CD4-positive, alpha-beta T cell treated with Interleukin-10 for 1 hour (primary cell): ENCODE measurements around the gene PPFIA2.
"Not testable (repeated sequence)": the region's sequence is repeated elsewhere in the genome, so short reads cannot be mapped to it uniquely, and the experiment has no call there.

Experiments
- DNase-seq: peaks from one replicate; pipeline ENCODE4 v3.0.0-alpha.2; 2020

PPFIA2 gene

GRCh38 chr12:81255456-81255855 lies 503.7 kb downstream of the PPFIA2 start:
- DNase-seq = no peak

DNA sequence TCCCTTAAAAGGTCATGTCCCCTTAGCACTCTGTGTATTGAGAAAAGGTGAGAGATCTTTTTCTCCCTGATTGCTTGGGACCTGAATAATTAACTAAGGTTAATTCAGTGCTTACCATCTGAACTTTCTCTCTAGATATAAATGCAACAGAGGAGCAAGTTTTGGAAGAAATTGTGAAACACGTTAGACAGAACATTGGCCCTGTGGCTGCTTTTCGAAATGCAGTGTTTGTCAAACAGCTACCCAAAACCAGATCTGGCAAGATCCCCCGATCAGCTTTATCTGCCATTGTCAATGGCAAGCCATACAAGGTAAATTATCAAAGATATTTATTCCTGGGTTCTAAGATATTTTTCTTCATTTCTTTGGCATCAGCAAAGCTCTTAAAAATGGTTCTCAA lies 505.8 kb downstream of the PPFIA2 start:
- no peak for DNase-seq

DNA sequence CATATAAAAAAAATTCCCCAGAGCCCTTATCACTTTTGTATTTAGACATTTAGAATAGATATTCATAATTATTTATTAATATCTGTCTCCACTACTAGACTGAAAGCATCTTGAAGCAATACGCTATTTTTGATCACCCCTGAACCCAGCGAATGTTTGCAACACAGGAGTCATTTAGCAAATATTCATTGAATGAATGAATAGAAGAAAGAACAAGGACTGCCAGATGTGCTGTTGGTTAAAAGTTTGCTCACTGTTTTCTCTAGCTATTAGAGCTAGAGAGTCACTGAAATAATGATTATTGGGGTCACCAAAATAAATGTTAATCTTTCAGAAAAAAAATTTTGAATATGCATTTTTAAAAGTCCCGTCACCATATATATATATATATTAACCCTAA lies 506.9 kb downstream of the PPFIA2 start:
- DNase-seq = no peak

DNA sequence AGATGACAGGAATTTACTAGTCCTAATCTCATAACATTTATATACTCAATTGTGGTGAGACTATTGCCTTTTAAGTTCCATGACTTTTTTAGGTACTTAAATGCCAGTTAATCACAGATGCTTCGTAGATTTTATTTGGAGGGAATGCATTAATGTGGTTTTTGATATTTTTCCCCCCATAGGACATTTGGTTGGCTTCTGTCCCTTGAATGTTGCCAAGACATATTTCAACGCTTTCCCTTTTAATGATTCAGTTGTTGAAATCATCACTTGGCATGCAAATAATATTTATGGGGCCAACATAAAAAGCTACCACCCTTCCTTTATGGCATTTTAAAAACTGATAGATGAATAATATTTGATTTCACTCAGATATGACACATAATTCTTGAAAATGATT lies 509.2 kb downstream of the PPFIA2 start:
- no peak for DNase-seq

GRCh38 chr12:81245907-81246570 lies 513.1 kb downstream of the PPFIA2 start:
- no peak for DNase-seq

GRCh38 chr12:81245458-81245857 lies 513.7 kb downstream of the PPFIA2 start:
- no peak for DNase-seq

DNA sequence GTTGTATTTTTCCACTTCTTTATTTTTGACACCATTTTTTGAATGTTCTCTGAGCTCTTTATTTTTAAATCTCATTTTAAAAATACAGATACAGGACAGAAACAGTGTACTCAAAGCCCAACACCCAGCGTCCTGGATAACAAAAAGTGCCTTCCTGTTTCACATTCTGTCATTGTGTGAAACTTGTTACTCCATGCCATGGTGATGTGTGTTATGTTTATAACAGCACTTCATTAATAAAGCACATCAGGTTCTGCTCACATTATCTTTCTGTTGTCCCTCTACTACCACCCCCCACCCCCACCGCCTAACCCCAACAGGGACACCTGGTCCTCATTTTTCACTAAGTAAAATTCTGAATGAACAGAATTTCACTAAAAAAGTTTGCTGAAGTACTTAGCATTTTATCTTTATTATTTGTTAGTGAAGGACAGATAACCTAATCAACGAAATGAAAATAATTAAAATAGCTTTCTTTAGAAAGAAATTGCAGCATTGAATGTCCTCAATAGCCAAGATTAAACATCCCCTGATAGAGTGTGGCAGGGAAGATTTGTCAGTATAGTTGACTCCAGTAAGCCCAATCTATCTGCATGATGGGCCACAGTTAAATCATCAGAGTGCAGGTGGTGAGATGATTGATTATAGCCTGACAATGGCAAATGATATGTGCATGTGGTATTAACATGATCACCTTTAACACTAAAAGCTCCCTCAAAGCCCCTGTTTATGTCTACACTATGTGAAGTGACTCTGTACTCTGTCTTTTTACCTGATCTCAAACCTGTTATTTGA lies 527.4 kb downstream of the PPFIA2 start:
- no peak for DNase-seq

GRCh38 chr12:81229759-81230158 lies 529.4 kb downstream of the PPFIA2 start:
- no peak for DNase-seq

GRCh38 chr12:81224626-81225025 lies 534.5 kb downstream of the PPFIA2 start:
- DNase-seq = no peak

DNA sequence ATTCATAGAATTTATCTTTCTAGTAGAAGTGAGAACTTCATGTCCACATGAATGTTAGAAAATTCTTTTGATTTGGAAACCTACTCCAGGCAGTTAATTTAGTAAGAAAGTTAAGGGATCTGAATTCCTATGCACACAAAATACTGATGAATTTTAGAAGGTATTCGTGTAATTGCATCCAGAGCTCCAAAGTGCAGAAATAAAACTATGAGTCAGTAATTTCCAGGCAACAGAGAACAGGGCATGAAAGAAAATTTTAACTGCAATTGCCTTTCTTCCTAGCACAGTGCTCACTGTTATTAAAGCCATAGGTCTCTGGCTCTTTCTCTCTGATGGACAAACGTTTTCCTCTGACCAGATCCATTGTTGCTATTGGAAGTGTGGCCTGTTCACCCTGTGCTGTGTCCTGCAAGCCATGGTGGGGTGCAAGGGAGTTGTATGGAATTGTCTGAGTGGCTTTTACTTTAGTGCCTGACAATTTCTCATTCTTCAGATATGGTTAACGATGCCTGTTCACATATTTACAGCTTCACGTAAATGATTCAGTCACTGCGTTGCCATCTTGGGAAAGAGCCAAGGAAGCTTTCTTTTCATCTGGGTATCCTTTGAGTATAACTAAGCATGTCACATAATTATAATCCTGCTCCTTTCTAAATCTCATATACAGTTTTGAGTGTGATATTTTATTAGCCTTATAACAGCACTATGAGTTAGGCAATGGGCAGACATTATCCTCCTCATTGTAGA lies 536.1 kb downstream of the PPFIA2 start:
- no peak for DNase-seq

GRCh38 chr12:81221681-81222080 lies 537.5 kb downstream of the PPFIA2 start:
- no peak for DNase-seq

GRCh38 chr12:81216739-81217138 lies 542.4 kb downstream of the PPFIA2 start:
- DNase-seq = no peak

DNA sequence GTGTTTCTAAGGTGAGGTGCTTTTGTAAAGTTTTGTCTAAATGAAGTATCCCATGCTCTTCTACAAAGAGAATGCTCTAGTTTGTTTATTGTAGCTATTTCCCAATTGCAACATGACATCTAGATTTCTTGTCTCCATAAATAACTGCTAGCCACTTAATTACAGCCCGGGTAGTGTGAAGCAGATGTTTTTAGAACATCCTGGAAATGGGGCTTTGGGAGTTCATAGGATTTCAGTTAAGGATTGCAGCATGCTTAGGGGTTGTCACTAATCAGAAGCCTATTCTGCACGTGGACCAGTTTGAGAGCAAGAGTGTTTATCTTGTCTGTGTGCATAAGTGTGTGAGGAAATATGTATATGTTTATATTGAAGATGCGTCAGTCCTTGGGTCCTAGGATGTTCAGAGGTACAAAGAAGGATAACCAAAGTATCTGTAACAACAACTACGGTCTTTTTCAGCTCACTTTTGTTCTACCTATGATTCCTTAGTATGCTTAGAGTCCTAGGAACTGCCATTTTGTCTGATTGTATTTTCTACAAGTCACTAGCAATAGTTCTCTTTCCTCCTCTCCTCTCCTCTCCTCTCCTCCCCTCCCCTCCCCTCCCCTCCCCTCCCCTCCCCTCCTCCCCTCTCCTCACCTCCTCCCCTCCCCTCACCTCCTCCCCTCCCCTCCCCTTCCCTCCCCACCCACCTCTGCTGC lies 546.0 kb downstream of the PPFIA2 start:
- no peak for DNase-seq

DNA sequence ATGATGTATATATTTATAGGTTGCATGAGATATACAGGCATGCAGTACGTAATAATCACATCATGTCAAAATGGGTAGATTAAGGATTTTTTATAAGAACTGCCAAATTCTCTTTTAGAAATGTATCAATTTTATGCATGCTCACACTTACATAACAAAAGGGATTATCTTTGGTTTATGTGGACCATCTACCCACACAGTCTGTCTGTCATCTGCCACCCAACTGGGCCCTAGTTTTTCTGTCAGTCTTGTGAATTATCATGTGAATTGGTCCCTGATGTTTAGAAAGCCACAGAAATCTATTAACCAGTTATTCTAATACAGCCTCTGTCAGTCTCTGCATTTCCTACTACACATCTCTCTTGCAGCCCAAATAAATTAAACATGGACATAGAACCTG lies 547.8 kb downstream of the PPFIA2 start:
- DNase-seq = no peak

- not testable (repeated sequence) for DNase-seq
Observed at GRCh38 chr12:81209772-81210225, 549.4 kb downstream of the PPFIA2 start.

DNA sequence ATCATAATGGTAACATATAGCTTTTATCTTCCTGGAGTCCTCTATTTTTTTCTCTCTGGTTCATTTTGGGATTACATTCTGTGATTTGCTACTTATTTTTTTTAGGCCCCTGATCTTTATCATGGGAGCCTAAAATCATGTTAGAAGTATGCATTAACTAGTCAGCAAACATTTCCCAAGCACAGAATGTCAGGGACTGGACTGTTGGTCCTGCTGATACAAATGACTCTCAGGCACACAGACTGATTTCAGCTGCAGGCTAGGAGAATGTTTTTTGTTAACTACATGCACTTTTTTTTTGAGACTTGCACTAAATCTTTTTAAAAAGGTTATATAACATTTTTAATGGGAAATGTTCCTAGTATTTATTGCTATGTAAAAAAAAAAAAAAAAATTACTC lies 550.1 kb downstream of the PPFIA2 start:
- DNase-seq = no peak

DNA sequence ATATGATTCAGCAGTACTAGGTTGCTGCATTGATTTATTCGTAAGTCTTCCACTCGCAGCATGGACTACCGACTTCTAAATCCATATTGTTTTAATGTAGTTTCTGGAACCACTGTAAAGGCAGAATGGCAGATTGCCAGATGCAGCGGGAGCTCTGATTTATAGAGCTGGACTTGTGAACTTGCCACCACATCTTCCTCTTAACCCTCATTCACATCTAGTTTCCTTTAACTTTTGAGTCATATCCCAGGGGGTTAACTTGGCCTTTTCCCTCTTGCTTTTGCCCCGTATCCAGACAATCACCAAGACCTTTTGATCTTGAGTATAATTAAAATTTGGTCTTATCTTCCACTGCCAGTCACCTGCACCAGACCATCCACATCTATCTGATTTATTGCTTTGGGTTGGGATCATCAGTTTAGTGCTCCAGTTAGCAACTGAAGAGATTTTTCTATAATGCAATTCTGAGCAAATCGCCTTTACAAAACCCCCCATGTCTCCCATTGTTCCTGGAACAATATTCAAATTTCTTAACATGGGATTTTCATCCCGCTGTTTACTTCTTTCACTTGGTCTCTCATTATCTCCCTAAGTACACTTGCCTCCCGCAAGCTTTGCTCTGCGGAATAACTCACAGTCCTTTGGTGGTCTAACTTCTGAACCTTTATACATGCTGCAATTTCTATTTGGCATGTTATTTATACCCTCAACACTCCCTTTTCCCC lies 550.8 kb downstream of the PPFIA2 start:
- DNase-seq = no peak
